GM12878 (cell line): Measurements from ENCODE around the gene PRR35. TPM values are rescaled to one million over a fixed set of nuclear protein-coding genes. Genes with fewer than 3 reads are reported as not detected.
A peak's percentile ranks its signal among the peaks of the same experiment; 100 is the strongest.

Source experiments
- ATF7 ChIP-seq: fragments of 450-650 bp; IDR thresholded peaks from 2 replicates; pipeline ENCODE4 v1.6.1; 2016; ENCODE audit warnings: low read depth, mild to moderate bottlenecking
- CREM ChIP-seq: IDR thresholded peaks from 2 replicates; pipeline ENCODE4 v1.6.1; 2014; ENCODE audit warnings: antibody characterized with exemption, low read depth
- CUX1 ChIP-seq: IDR thresholded peaks from 2 replicates; pipeline ENCODE4 v1.6.1; 2012; ENCODE audit warnings: improper control_type of control experiment, low read depth, low read length; ENCODE audit not compliant: insufficient replicate concordance
- DPF2 ChIP-seq: fragments of 450-650 bp; IDR thresholded peaks from 2 replicates; pipeline ENCODE4 v1.6.1; 2017; ENCODE audit warnings: mild to moderate bottlenecking
- EED ChIP-seq: sonication (generic); IDR thresholded peaks from 2 replicates; pipeline ENCODE4 v1.6.1; 2016; ENCODE audit warnings: antibody characterized with exemption, low read depth
- EP300 ChIP-seq, 2 experiments: fragments of 150-350 bp in 1 of 2; IDR thresholded peaks; 2 replicates each; pipeline ENCODE4 v1.6.1; 2011 to 2012; ENCODE audit warnings: low read depth in 2 of 2, low read length in 2 of 2, borderline replicate concordance in 1 of 2, improper control_type of control experiment in 1 of 2, inconsistent platforms in 1 of 2; ENCODE audit not compliant: control insufficient read depth in 1 of 2
- FOS ChIP-seq: IDR thresholded peaks from 3 replicates; pipeline ENCODE4 v1.6.1; 2011; ENCODE audit warnings: borderline replicate concordance; ENCODE audit not compliant: insufficient read length; ENCODE audit errors: extremely low read depth
- FOXK2 ChIP-seq: fragments of 450-650 bp; IDR thresholded peaks from 2 replicates; pipeline ENCODE4 v1.6.1; 2017; ENCODE audit warnings: mild to moderate bottlenecking, moderate library complexity
- IKZF1 ChIP-seq: fragments of 450-650 bp; conservative IDR thresholded peaks from 2 replicates; pipeline ENCODE4 v1.6.1; 2017; ENCODE audit warnings: antibody characterized with exemption, mild to moderate bottlenecking
- MEF2B ChIP-seq: fragments of 450-650 bp; IDR thresholded peaks from 2 replicates; pipeline ENCODE4 v1.6.1; 2018; ENCODE audit warnings: mild to moderate bottlenecking, moderate library complexity; ENCODE audit not compliant: partially characterized antibody, poor library complexity, severe bottlenecking
- NBN ChIP-seq: fragments of 450-650 bp; IDR thresholded peaks from 2 replicates; pipeline ENCODE4 v1.6.1; 2016
- NFXL1 ChIP-seq: fragments of 450-650 bp; IDR thresholded peaks from 2 replicates; pipeline ENCODE4 v1.6.1; 2017; ENCODE audit warnings: antibody characterized with exemption, mild to moderate bottlenecking, borderline replicate concordance
- NKRF ChIP-seq: fragments of 450-650 bp; conservative IDR thresholded peaks from 2 replicates; pipeline ENCODE4 v1.6.1; 2017; ENCODE audit warnings: mild to moderate bottlenecking, moderate library complexity
- NR2C1 ChIP-seq: fragments of 450-650 bp; IDR thresholded peaks from 2 replicates; pipeline ENCODE4 v1.6.1; 2017; ENCODE audit warnings: antibody characterized with exemption, mild to moderate bottlenecking, moderate library complexity
- PAX8 ChIP-seq: fragments of 450-650 bp; IDR thresholded peaks from 2 replicates; pipeline ENCODE4 v1.6.1; 2017; ENCODE audit warnings: mild to moderate bottlenecking, moderate library complexity
- POU2F2 ChIP-seq: IDR thresholded peaks from 3 replicates; pipeline ENCODE4 v1.6.1; 2011; ENCODE audit warnings: low read depth, mild to moderate bottlenecking, low read length, borderline replicate concordance
- RBBP5 ChIP-seq: fragments of 200-600 bp; sonication (generic); conservative IDR thresholded peaks from 2 replicates; pipeline ENCODE4 v1.6.1; 2016
- SIN3A ChIP-seq: IDR thresholded peaks from 2 replicates; pipeline ENCODE4 v1.6.1; 2012; ENCODE audit warnings: low read depth, low read length, improper control_type of control experiment
- SMARCA5 ChIP-seq: fragments of 450-650 bp; IDR thresholded peaks from 2 replicates; pipeline ENCODE4 v1.6.1; 2017; ENCODE audit warnings: mild to moderate bottlenecking
- SPI1 ChIP-seq: IDR thresholded peaks from 2 replicates; pipeline ENCODE4 v1.6.1; 2011; ENCODE audit warnings: low read depth, mild to moderate bottlenecking, low read length, moderate library complexity, borderline replicate concordance; ENCODE audit not compliant: insufficient read depth
- STAT3 ChIP-seq: IDR thresholded peaks from 2 replicates; pipeline ENCODE4 v1.6.1; 2011; ENCODE audit warnings: low read depth, low read length, improper control_type of control experiment
- ZNF207 ChIP-seq: fragments of 450-650 bp; IDR thresholded peaks from 2 replicates; pipeline ENCODE4 v1.6.1; 2014; ENCODE audit warnings: antibody characterized with exemption, mild to moderate bottlenecking, borderline replicate concordance
- ZNF24 ChIP-seq: fragments of 450-650 bp; IDR thresholded peaks from 2 replicates; pipeline ENCODE4 v1.6.1; 2017; ENCODE audit warnings: antibody characterized with exemption, mild to moderate bottlenecking
- polyA plus RNA-seq, 11 experiments: library from polyadenylated mRNA; depleted of rRNA in 4 of 11; unstranded in 6 of 11; stranded (reverse) in 5 of 11; fragments of >200 nt; fragmentation: Nextera tagmentation in 4 of 11; fragmentation: Illumina TruSeq in 1 of 11; extraction: Ambion mirVana in 4 of 11; extraction: Trizol in 1 of 11; gene quantifications; 1 replicate in 1 of 11; 2 replicates in 10 of 11; pipeline versions ENCODE4 v1.2.1 to v1.2.3, GENCODE V29; 2011 to 2016; ENCODE audit warnings: inconsistent platforms in 2 of 11, missing spikeins in 2 of 11, low read depth in 1 of 11
- total RNA-seq, 4 experiments: library from RNA; depleted of rRNA in 3 of 4; stranded (reverse); fragments of >200 nt in 3 of 4; fragmentation: Illumina TruSeq in 1 of 4; extraction: Trizol in 1 of 4; gene quantifications; 2 replicates each; pipeline versions ENCODE4 v1.2.1 to v1.2.3, GENCODE V29; 2013 to 2021
- TF ChIP-seq, protein P1 (sequence below): fragments of 450-650 bp; IDR thresholded peaks from 2 replicates; pipeline ENCODE4 v1.6.1; 2014; ENCODE audit warnings: mild to moderate bottlenecking

PRR35 gene
- total and polyA plus RNA-seq, 10 of the 15 experiments (the other 5 are each of a cell fraction or from before 2014, with no cell fraction given), result not detected

DNA sequence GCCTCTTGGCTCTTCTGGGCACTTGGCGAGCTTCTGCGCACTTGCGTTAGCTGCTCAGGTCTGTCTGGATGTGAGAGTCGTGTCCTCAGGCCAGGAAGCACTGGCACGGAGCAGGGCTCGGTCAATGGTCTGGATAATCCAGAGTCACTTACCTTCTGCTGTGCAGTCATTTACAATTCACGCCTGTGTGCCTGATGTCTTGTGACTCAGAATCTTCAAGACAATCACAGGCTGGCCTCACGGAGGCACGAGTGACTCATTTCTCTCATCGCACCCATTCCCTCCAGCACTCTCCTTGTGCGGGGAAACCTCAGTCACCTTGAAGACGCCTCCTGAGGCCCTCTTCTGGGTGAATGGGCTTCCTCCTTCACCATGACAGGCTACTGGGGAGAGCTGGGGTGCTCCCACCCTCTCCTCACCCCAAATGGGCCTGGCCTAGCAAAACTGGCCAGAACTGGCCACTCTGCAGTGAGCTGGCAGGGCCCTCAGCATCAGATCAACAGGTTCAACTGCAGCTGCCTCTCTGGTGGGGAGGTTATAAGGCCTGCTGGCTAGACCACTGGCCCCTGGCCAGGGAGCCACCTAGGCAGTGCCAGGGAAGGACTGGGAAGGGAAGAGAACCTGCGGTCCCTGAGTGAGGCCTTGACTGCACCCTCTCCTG, 34.5 kb upstream of the PRR35 start (continued):
- TF ChIP-seq NFXL1, result 0 out of 2 replicates have a peak, but pooled peaks have one; percentile 23
- peak; percentile 85 for TF ChIP-seq NBN
- TF ChIP-seq EED, result 0 out of 2 replicates have a peak, but pooled peaks have one; percentile 59
- TF ChIP-seq NR2C1, result no peak
- 0 out of 2 replicates have a peak, but pooled peaks have one; percentile 17 for TF ChIP-seq SMARCA5
- 0 out of 2 replicates have a peak, but pooled peaks have one; percentile 9 for TF ChIP-seq CREM
- no peak for TF ChIP-seq PAX8
- TF ChIP-seq EP300 (IDR thresholded peaks at IDR 0.05; ENCODE audit: borderline replicate concordance in 1 of 2, control insufficient read depth in 1 of 2, low read depth in 2 of 2, low read length in 2 of 2), result peak; percentile 29 to 37; a peak in 1 of 4 replicates
- TF ChIP-seq, protein P1, sequence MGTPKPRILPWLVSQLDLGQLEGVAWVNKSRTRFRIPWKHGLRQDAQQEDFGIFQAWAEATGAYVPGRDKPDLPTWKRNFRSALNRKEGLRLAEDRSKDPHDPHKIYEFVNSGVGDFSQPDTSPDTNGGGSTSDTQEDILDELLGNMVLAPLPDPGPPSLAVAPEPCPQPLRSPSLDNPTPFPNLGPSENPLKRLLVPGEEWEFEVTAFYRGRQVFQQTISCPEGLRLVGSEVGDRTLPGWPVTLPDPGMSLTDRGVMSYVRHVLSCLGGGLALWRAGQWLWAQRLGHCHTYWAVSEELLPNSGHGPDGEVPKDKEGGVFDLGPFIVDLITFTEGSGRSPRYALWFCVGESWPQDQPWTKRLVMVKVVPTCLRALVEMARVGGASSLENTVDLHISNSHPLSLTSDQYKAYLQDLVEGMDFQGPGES, result no peak
- TF ChIP-seq SIN3A, result peak; percentile 58; the same call in 1 of the 2 replicates
- TF ChIP-seq FOS, result no peak
- TF ChIP-seq ZNF24, result 0 out of 2 replicates have a peak, but pooled peaks have one; percentile 5
- no peak for TF ChIP-seq CUX1
- no peak; the same call in 1 of the 2 replicates for TF ChIP-seq SPI1
- 0 out of 3 replicates have a peak, but pooled peaks have one; percentile 9 for TF ChIP-seq POU2F2
- no peak for TF ChIP-seq MEF2B
- peak; percentile 74; the same call in 1 of the 2 replicates for TF ChIP-seq DPF2
- TF ChIP-seq ZNF207, result no peak
- peak; percentile 85 for TF ChIP-seq FOXK2
- TF ChIP-seq ATF7, result peak; percentile 91
- TF ChIP-seq NKRF, result no peak; the same call in 1 of the 2 replicates
- TF ChIP-seq IKZF1, result peak; percentile 73; the same call in 1 of the 2 replicates
- no peak for TF ChIP-seq RBBP5
- no peak for TF ChIP-seq STAT3
